C4-2B (cell line): ENCODE measurements around the gene MIPOL1.
A peak's percentile ranks its signal among the peaks of the same experiment; 100 is the strongest.

Experiments used
- H3K27ac ChIP-seq: fragments of 450-650 bp; 2 replicates; pipeline ENCODE4 v1.5.1; 2017
- ZFX ChIP-seq: fragments of 450-650 bp; IDR thresholded peaks from 2 replicates; pipeline ENCODE4 v1.6.1; 2017
- TF ChIP-seq, protein P1 (sequence below): fragments of 450-650 bp; conservative IDR thresholded peaks from 2 replicates; pipeline ENCODE4 v1.5.1; 2017; ENCODE audit warnings: mild to moderate bottlenecking

MIPOL1 gene

DNA sequence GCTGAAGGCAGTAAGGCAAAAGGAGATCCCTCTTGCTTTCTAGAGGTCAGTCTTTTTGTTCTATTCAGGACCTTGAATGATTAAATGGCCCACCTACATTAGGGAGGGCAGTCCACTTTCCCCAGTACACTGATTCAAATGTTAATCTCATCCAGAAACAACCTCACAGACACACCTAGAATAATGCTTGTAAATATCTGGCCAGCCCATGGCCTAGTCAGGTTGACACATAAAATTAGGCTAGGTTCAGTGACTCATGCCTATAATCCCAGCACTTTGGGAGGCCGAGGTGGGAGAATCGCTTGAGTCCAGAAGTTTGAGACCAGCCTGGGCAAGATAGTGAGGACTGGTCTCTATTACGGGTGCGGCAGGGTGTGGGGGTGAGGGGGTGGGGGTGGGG, 43.5 kb downstream of the MIPOL1 start:
- TF ChIP-seq, protein P1, sequence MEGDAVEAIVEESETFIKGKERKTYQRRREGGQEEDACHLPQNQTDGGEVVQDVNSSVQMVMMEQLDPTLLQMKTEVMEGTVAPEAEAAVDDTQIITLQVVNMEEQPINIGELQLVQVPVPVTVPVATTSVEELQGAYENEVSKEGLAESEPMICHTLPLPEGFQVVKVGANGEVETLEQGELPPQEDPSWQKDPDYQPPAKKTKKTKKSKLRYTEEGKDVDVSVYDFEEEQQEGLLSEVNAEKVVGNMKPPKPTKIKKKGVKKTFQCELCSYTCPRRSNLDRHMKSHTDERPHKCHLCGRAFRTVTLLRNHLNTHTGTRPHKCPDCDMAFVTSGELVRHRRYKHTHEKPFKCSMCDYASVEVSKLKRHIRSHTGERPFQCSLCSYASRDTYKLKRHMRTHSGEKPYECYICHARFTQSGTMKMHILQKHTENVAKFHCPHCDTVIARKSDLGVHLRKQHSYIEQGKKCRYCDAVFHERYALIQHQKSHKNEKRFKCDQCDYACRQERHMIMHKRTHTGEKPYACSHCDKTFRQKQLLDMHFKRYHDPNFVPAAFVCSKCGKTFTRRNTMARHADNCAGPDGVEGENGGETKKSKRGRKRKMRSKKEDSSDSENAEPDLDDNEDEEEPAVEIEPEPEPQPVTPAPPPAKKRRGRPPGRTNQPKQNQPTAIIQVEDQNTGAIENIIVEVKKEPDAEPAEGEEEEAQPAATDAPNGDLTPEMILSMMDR = no peak
- no peak for TF ChIP-seq ZFX

DNA sequence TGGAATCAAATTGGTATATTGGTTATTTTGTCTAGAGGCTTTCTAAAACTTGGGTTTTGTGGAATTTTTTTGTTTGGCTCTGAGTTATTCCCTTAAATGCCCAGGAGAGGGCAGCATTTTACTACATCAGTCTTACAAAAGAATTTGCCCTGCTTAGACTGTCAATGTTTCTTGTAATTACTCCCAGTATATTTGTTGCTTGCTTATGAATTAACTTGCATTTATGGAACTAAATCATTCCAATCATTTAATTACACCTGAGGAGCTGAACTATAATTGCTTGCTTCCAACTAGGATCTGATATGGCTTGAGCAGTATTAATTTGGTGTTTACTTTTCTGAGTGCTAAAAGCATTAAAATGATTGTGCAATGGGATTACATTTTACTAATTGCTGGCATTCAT, 48.7 kb downstream of the MIPOL1 start:
- TF ChIP-seq, protein P1 = peak; percentile 94
- TF ChIP-seq ZFX = no peak
- no peak overlapping the region for H3K27ac ChIP-seq

More for the DNA sequence above, 43.5 kb downstream of the MIPOL1 start:
- no peak overlapping the region for H3K27ac ChIP-seq

DNA sequence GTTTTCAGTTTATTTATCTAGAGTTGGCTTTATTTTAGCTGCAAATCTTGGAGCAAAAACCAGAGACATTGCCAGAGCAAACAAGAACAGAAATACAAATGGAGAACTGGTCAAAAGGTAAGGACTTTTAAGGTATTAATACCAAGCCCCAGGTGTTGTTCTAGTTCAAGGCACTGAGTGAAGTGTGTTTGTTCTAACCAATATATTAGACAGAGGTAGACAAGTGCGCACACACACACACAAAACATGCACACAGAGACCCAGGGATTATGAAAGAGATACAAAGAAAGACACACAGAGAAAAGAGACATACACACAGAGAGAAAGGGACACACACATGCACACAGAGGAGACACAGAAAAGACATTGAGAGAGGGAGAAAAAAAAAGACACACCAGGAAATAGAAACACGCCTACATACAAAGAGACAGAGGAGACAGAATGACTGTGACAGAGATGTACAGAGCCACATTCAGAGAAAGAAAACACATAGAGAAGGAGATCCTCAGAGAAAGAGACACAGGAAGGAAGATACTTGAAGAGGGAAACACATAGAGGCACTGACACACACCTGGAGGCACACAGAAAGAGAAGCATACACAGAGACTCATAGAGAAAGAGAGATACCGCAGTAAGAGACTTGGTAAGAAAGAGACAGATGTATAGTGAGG, 50.2 kb downstream of the MIPOL1 start:
- H3K27ac ChIP-seq = peak overlapping the region; percentile 41; the same call in 1 of the 2 replicates
- TF ChIP-seq, protein P1 = no peak
- TF ChIP-seq ZFX = no peak

DNA sequence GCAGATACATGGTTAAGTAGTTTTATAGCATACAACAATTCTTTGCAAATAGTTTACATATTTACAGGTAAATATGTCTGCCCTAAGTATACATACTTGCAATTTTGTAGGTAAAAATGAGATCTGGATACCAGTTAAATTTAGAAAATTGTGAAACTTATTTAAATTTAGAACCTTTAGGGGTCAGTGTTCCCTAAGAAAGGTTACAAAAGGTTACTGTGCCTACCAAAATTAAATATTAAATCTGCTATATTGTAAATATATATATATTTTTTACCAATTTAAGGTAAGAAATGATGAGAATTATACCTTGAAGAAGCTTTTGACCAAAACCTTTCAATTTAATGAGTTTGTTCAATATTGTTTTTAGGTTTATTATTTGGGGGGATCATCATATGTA, 54.0 kb downstream of the MIPOL1 start:
- TF ChIP-seq ZFX = no peak
- TF ChIP-seq, protein P1 = peak; percentile 73

GRCh38 chr14:37252434-37252833, 54.7 kb downstream of the MIPOL1 start:
- no peak overlapping the region for H3K27ac ChIP-seq
- TF ChIP-seq ZFX = no peak
- TF ChIP-seq, protein P1 = no peak

More for the DNA sequence above, 54.0 kb downstream of the MIPOL1 start:
- H3K27ac ChIP-seq = no peak overlapping the region

DNA sequence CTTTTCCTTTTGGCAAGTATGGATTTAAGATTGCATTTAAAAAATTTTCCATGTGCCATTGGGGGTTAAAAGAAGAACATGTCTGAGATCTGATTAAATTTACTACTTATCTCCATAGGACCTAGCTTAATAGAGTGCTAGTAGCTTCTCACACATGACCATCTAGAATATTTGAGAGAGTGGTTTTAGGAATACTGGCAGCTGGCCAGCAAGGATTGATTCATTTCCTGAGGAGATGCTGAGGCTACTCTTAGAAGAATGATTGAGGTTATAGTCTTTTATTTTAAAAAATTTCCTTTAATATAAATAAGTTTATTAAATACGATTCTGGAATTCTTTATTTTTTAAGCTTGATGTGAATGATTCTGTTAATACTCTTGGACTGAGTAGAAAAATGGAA, 56.2 kb downstream of the MIPOL1 start:
- TF ChIP-seq ZFX = no peak
- H3K27ac ChIP-seq = no peak overlapping the region

DNA sequence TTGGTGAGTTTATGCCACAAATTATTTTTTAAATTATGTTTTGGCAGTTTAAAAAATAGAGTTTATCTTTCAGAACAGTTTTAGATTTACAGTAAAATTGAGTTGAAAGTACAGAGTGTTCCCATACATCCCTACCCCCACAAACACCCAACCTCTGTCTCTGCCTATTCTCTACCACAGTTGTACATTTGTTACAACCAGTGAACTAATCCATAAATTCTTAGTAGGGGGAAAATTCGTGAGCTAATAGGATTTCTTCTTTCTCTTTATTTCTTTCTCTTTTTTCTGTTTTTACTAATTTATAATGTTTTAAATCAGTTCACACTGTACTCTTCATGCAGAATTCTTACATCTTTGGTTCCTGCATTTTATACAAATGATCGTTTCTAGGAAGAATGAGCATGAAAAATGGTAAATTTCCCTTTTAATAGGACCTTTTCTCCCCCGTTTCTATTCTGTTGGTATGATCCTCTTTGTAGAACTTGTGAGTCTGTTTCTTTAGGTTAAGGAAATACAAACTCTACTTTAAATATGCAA, 56.7 kb downstream of the MIPOL1 start:
- H3K27ac ChIP-seq = no peak overlapping the region
- TF ChIP-seq, protein P1 = no peak

- H3K27ac ChIP-seq = no peak overlapping the region
- no peak for TF ChIP-seq ZFX
- TF ChIP-seq, protein P1 = no peak
Measured at GRCh38 chr14:37257501-37258070, 59.8 kb downstream of the MIPOL1 start.
